OCI-LY3 (cell line): ENCODE results near the gene MTNR1B.

Source experiments
- H2AFZ ChIP-seq: fragments of 200-600, 300-600 bp; shearing (Covaris generic); 2 replicates; pipeline ENCODE4 v1.6.0; 2014; ENCODE audit warnings: antibody characterized with exemption, low read depth, low read length
- H3K27ac ChIP-seq: fragments of 200-600, 300-600 bp; sonication (generic); 2 replicates; pipeline ENCODE4 v1.5.1; 2014; ENCODE audit warnings: mild to moderate bottlenecking, low read length, moderate library complexity, mixed read lengths
- H3K27me3 ChIP-seq: fragments of 200-600, 300-600 bp; sonication (generic); 2 replicates; pipeline ENCODE4 v1.6.1; 2014; ENCODE audit warnings: low read depth, low read length, mixed read lengths
- H3K36me3 ChIP-seq: fragments of 200-600, 300-600 bp; sonication (generic); replicated peaks from 2 replicates; pipeline ENCODE3; 2014; ENCODE audit warnings: low read depth, low read length, mixed read lengths
- H3K4me1 ChIP-seq: fragments of 300-600, 200-600 bp; sonication (generic); 2 replicates; pipeline ENCODE4 v1.6.1; 2014; ENCODE audit warnings: low read length, mixed read lengths
- H3K4me2 ChIP-seq: fragments of 200-600, 300-600 bp; sonication (generic); 2 replicates; pipeline ENCODE4 v1.6.1; 2014; ENCODE audit warnings: low read length, mixed read lengths
- H3K4me3 ChIP-seq: fragments of 300-600, 200-600 bp; sonication (generic); 2 replicates; pipeline ENCODE4 v1.5.1; 2014; ENCODE audit warnings: antibody characterized with exemption, mild to moderate bottlenecking, low read length, moderate library complexity
- H3K79me2 ChIP-seq: fragments of 300-600, 200-600 bp; shearing (Covaris generic); 2 replicates; pipeline ENCODE4 v1.6.1; 2014; ENCODE audit warnings: mild to moderate bottlenecking, low read length, mixed read lengths
- H3K9ac ChIP-seq: fragments of 300-600, 200-600 bp; shearing (Covaris generic); 2 replicates; pipeline ENCODE4 v1.6.0; 2014; ENCODE audit warnings: mild to moderate bottlenecking, low read length, moderate library complexity
- H3K9me3 ChIP-seq: fragments of 200-600, 300-600 bp; shearing (Covaris generic); 2 replicates; pipeline ENCODE4 v1.6.1; 2014; ENCODE audit warnings: low read length, mixed read lengths; ENCODE audit not compliant: insufficient read depth
- H4K20me1 ChIP-seq: fragments of 200-600, 300-600 bp; sonication (generic); 2 replicates; pipeline ENCODE4 v1.6.1; 2016; ENCODE audit warnings: low read length, mixed read lengths; ENCODE audit not compliant: insufficient read depth
- CTCF ChIP-seq: fragments of 200-600, 300-600 bp; sonication (generic); IDR thresholded peaks from 2 replicates; pipeline ENCODE4 v1.5.1; 2014; ENCODE audit warnings: antibody characterized with exemption, low read length, low read depth
- EZH2phosphoT487 ChIP-seq: fragments of 200-600 bp; shearing (Covaris generic); IDR thresholded peaks from 2 replicates; pipeline ENCODE4 v1.6.1; 2018; ENCODE audit warnings: antibody characterized with exemption, mixed run types, low read depth

The MTNR1B gene

DNA sequence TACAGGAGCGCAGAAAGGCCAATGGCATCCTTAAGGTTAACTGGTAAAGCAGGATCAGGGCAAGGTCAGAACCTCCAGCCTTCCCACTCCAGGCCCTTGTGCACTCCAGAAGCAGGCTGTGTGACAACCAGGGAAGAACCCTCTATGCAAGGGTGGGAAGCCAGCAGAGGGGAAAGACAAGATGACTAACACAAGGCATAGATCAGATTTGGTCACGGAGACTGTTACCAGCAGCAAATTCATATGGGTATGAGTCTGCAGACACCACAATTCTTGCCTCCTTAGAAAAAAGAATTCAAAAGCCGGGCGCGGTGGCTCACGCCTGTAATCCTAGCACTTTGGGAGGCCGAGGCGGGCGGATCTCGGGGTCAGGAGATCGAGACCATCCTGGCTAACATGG, 39.8 kb upstream of the MTNR1B start:
- TF ChIP-seq CTCF (no peak), EZH2phosphoT487 (no peak)
- no peaks in the 10 kb centered on the region for H3K27me3 ChIP-seq
- H4K20me1 ChIP-seq, result no peaks in the 10 kb centered on the region
- no peak overlapping the region for H3K4me3 ChIP-seq
- H3K9me3 ChIP-seq, result peaks cover 4% of the 10 kb centered on the region; the same call in 1 of the 2 replicates
- no peaks in the 10 kb centered on the region for H3K4me1 ChIP-seq
- no peaks in the 10 kb centered on the region for H3K79me2 ChIP-seq
- H3K36me3 ChIP-seq, result no peaks in the 10 kb centered on the region
- H3K4me2 ChIP-seq, result no peak overlapping the region
- no peak overlapping the region for H3K9ac ChIP-seq
- no peak overlapping the region for H2AFZ ChIP-seq
- H3K27ac ChIP-seq, result no peak overlapping the region

GRCh38 chr11:92931746-92932422, 37.6 kb upstream of the MTNR1B start:
- no peak for TF ChIP-seq EZH2phosphoT487
- TF ChIP-seq CTCF, result no peak
- Histone ChIP-seq H4K20me1 (no peaks in the 10 kb centered on the region), H2AFZ (no peak overlapping the region; the same call in 1 of the 2 replicates), H3K27me3 (no peaks in the 10 kb centered on the region), H3K9ac (no peak overlapping the region), H3K79me2 (no peaks in the 10 kb centered on the region), H3K9me3 (no peaks in the 10 kb centered on the region), H3K27ac (no peak overlapping the region), H3K4me1 (no peaks in the 10 kb centered on the region), H3K36me3 (no peaks in the 10 kb centered on the region), H3K4me3 (no peak overlapping the region), H3K4me2 (no peak overlapping the region)

GRCh38 chr11:92939305-92939704, 30.1 kb upstream of the MTNR1B start:
- Histone ChIP-seq H3K4me2 (no peak overlapping the region), H3K9me3 (no peaks in the 10 kb centered on the region), H2AFZ (no peak overlapping the region)

More at GRCh38 chr11:92939305-92939704, 30.1 kb upstream of the MTNR1B start:
- no peak overlapping the region for H3K27ac ChIP-seq
- 0 out of 2 replicates have a peak, but pooled peaks cover 2% of the 10 kb centered on the region for H3K4me1 ChIP-seq
- H3K4me3 ChIP-seq, result no peak overlapping the region
- H3K36me3 ChIP-seq, result no peaks in the 10 kb centered on the region
- no peak for TF ChIP-seq CTCF
- no peak for TF ChIP-seq EZH2phosphoT487
- H4K20me1 ChIP-seq, result no peaks in the 10 kb centered on the region
- no peaks in the 10 kb centered on the region for H3K79me2 ChIP-seq
- H3K9ac ChIP-seq, result no peak overlapping the region
- H3K27me3 ChIP-seq, result no peaks in the 10 kb centered on the region
